H1 (cell line): ENCODE data around the gene PLCH2.

Source experiments
- BACH1 ChIP-seq: IDR thresholded peaks from 2 replicates; pipeline ENCODE4 v1.6.1; 2012; ENCODE audit warnings: low read length, improper control_type of control experiment
- CBX5 ChIP-seq: fragments of 300-800, 300-1000 bp; sonication (generic); IDR thresholded peaks from 2 replicates; pipeline ENCODE4 v1.7.1; 2016; ENCODE audit warnings: antibody characterized with exemption, low read length, low read depth
- CREB1 ChIP-seq: IDR thresholded peaks from 2 replicates; pipeline ENCODE4 v1.6.1; 2012; ENCODE audit warnings: inconsistent platforms
- CTCF ChIP-seq, 3 experiments: IDR thresholded peaks; 1 replicate in 2 of 3; 2 replicates in 1 of 3; pipeline versions ENCODE4 v1.5.1 to v1.6.1; 2011; ENCODE audit warnings: low read length in 3 of 3, mild to moderate bottlenecking in 3 of 3, inconsistent platforms in 2 of 3, low read depth in 1 of 3, moderate library complexity in 1 of 3; ENCODE audit not compliant: insufficient read depth in 1 of 3; ENCODE audit errors: control extremely low read depth in 1 of 3
- EP300 ChIP-seq, 2 experiments: IDR thresholded peaks; 1 replicate in 1 of 2; 2 replicates in 1 of 2; pipeline ENCODE4 v1.6.1; 2011 to 2012; ENCODE audit warnings: low read depth in 2 of 2, low read length in 2 of 2, mild to moderate bottlenecking in 2 of 2, borderline replicate concordance in 1 of 2, inconsistent platforms in 1 of 2, moderate library complexity in 1 of 2
- POLR2A ChIP-seq, 2 experiments: IDR thresholded peaks; 1 replicate in 1 of 2; 2 replicates in 1 of 2; pipeline ENCODE4 v1.6.1; 2011; ENCODE audit warnings: low read depth in 2 of 2, low read length in 2 of 2, mild to moderate bottlenecking in 2 of 2; ENCODE audit errors: control extremely low read depth in 1 of 2
- POLR2AphosphoS5 ChIP-seq: IDR thresholded peaks from 2 replicates; pipeline ENCODE4 v1.6.1; 2011; ENCODE audit warnings: low read depth, low read length
- RXRA ChIP-seq: IDR thresholded peaks from 2 replicates; pipeline ENCODE4 v1.6.1; 2011; ENCODE audit warnings: low read depth, mild to moderate bottlenecking, low read length, moderate library complexity; ENCODE audit not compliant: insufficient read depth
- YY1 ChIP-seq: IDR thresholded peaks from 2 replicates; pipeline ENCODE4 v1.6.1; 2011; ENCODE audit warnings: low read depth, mild to moderate bottlenecking, low read length
- ZNF274 ChIP-seq: IDR thresholded peaks from 2 replicates; pipeline ENCODE4 v1.7.0; 2012; ENCODE audit warnings: low read length, borderline replicate concordance; ENCODE audit errors: extremely low read depth

GRCh38 chr1:2435746-2436355, 40.2 kb upstream of the PLCH2 start:
- TF ChIP-seq CTCF (IDR thresholded peaks at IDR 0.05; ENCODE audit: control extremely low read depth in 1 of 3, insufficient read depth in 1 of 3, low read depth in 1 of 3, low read length in 3 of 3), result no peak
- no peak for TF ChIP-seq POLR2A (IDR thresholded peaks at IDR 0.05; ENCODE audit: control extremely low read depth in 1 of 2, low read depth in 2 of 2, low read length in 2 of 2)
- TF ChIP-seq YY1, result no peak
- no peak for TF ChIP-seq EP300 (IDR thresholded peaks at IDR 0.05; ENCODE audit: borderline replicate concordance in 1 of 2, low read depth in 2 of 2, low read length in 2 of 2)
- TF ChIP-seq CREB1, result no peak
- TF ChIP-seq BACH1, result no peak
- TF ChIP-seq ZNF274, result no peak
- no peak for TF ChIP-seq POLR2AphosphoS5
- TF ChIP-seq CBX5, result no peak
- TF ChIP-seq RXRA, result no peak
